ENCODE data around the gene PDE3B.

Gene PDE3B

GRCh38 chr11:14892036-14892556 lies 248.5 kb downstream of the PDE3B start, which contains the start of gene CYP2R1:
CYP2R1 (minus strand) TSS chr11:14892231; CDS start chr11:14892205, 26 bp downstream.
- Histone ChIP-seq H3K4me3 (replicated peaks; ENCODE audit: insufficient read depth, low read length) (peak within 1 kb of the TSS; percentile 79), H3K27ac (replicated peaks) (peak within 1 kb of the TSS; percentile 79), H3K27me3 (ENCODE audit: insufficient read depth, poor library complexity, severe bottlenecking) (no peaks in the 10 kb centered on the region)
- no peak for TF ChIP-seq POLR2AphosphoS5 (IDR thresholded peaks at IDR 0.05; ENCODE audit: low read depth)
- TF ChIP-seq, protein P1, sequence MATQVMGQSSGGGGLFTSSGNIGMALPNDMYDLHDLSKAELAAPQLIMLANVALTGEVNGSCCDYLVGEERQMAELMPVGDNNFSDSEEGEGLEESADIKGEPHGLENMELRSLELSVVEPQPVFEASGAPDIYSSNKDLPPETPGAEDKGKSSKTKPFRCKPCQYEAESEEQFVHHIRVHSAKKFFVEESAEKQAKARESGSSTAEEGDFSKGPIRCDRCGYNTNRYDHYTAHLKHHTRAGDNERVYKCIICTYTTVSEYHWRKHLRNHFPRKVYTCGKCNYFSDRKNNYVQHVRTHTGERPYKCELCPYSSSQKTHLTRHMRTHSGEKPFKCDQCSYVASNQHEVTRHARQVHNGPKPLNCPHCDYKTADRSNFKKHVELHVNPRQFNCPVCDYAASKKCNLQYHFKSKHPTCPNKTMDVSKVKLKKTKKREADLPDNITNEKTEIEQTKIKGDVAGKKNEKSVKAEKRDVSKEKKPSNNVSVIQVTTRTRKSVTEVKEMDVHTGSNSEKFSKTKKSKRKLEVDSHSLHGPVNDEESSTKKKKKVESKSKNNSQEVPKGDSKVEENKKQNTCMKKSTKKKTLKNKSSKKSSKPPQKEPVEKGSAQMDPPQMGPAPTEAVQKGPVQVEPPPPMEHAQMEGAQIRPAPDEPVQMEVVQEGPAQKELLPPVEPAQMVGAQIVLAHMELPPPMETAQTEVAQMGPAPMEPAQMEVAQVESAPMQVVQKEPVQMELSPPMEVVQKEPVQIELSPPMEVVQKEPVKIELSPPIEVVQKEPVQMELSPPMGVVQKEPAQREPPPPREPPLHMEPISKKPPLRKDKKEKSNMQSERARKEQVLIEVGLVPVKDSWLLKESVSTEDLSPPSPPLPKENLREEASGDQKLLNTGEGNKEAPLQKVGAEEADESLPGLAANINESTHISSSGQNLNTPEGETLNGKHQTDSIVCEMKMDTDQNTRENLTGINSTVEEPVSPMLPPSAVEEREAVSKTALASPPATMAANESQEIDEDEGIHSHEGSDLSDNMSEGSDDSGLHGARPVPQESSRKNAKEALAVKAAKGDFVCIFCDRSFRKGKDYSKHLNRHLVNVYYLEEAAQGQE (IDR thresholded peaks at IDR 0.05; ENCODE audit: insufficient replicate concordance, low read depth) = no peak
- no peak for TF ChIP-seq SPI1 (IDR thresholded peaks at IDR 0.05; ENCODE audit: borderline replicate concordance, low read depth)
- TF ChIP-seq CTCF (IDR thresholded peaks at IDR 0.05; ENCODE audit: insufficient read depth, low read length) = no peak
- TF ChIP-seq GABPA (IDR thresholded peaks at IDR 0.05; ENCODE audit: low read depth) = no peak
- peak; percentile 94 to 98 for DNase-seq (ENCODE audit: low read depth in 1 of 2, low spot score in 1 of 2)

GRCh38 chr11:14892577-14892976 lies 249.0 kb downstream of the PDE3B start:
- no peaks in the 10 kb centered on the region for H3K27me3 ChIP-seq (ENCODE audit: insufficient read depth, poor library complexity, severe bottlenecking)
- TF ChIP-seq SPI1 (IDR thresholded peaks at IDR 0.05; ENCODE audit: borderline replicate concordance, low read depth) = no peak
- TF ChIP-seq, protein P1 (IDR thresholded peaks at IDR 0.05; ENCODE audit: insufficient replicate concordance, low read depth) = no peak
- no peak for TF ChIP-seq CTCF (IDR thresholded peaks at IDR 0.05; ENCODE audit: insufficient read depth, low read length)
- no peak for TF ChIP-seq POLR2AphosphoS5 (IDR thresholded peaks at IDR 0.05; ENCODE audit: low read depth)
- no peak for TF ChIP-seq GABPA (IDR thresholded peaks at IDR 0.05; ENCODE audit: low read depth)
- no peak for DNase-seq (ENCODE audit: low read depth in 1 of 2, low spot score in 1 of 2)
- no peak overlapping the region for H3K27ac ChIP-seq (replicated peaks)
- H3K4me3 ChIP-seq (replicated peaks; ENCODE audit: insufficient read depth, low read length) = peak overlapping the region; percentile 79

DNA sequence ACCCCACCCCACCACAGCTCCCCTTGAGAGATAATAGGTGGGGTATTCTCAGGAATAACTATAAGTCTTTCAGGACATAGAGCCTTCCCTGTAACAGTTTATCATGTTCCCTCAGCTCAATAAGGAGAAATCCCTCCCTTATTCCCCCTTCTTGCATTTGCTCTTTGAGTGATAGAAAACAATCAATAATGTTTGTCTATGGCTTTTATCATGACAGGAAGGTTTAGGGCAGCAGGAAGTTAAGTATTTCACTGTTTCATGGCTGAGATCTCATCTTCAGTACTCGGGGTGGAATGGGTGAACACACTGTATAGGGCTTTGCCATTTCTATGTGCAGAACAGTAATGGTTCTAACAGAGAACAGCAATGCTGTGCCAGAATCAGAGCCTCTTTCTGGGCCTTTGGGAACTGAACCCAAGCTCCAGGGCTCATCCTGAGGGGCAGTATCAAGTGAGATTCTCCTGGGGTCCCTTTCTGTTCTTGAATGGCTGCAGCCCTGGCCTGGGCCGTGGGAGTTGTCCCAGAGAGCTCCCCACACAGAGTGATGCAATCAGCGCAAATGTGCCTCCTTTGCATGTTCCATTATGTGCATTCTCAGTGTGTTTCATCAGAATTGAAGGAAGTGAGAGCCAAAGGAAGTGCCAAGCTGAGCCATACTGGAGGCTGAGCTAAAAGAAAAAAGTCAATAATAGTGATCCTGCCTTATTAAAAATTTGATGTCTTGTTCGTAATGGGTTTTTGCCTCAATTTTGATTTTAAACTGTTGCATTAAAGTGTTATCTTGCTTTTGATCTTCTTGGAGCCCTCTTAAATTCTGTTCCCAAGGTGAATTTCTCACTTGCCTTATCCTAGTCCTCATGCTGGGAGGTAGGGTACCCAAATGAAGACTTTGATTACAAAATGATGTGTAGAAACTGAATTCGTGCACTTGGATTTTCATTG lies 251.3 kb downstream of the PDE3B start:
- DNase-seq (ENCODE audit: low read depth in 1 of 2, low spot score in 1 of 2) = peak; percentile 66 to 93
- Histone ChIP-seq H3K27me3 (ENCODE audit: insufficient read depth, poor library complexity, severe bottlenecking) (no peaks in the 10 kb centered on the region), H3K4me3 (replicated peaks; ENCODE audit: insufficient read depth, low read length) (no peak overlapping the region), H3K27ac (replicated peaks) (peak overlapping the region; percentile 70)
- TF ChIP-seq, protein P1 (IDR thresholded peaks at IDR 0.05; ENCODE audit: insufficient replicate concordance, low read depth) = no peak
- TF ChIP-seq SPI1 (IDR thresholded peaks at IDR 0.05; ENCODE audit: borderline replicate concordance, low read depth) (peak; percentile 87), CTCF (IDR thresholded peaks at IDR 0.05; ENCODE audit: insufficient read depth, low read length) (no peak), GABPA (IDR thresholded peaks at IDR 0.05; ENCODE audit: low read depth) (peak; percentile 42; the same call in 1 of the 2 replicates), POLR2AphosphoS5 (IDR thresholded peaks at IDR 0.05; ENCODE audit: low read depth) (peak; percentile 84)

Data from HL-60 (cell line).